ENCODE results near the gene RPP40.

GRCh38 chr6:5050009-5050408 lies 46.2 kb upstream of the RPP40 start:
- TF ChIP-seq EP300 (IDR thresholded peaks at IDR 0.05; ENCODE audit: low read length) (no peak), ZNF212 (CRISPR knock-in tag; IDR thresholded peaks at IDR 0.05) (no peak), TAF15 (IDR thresholded peaks at IDR 0.05; ENCODE audit: low read depth, low read length) (no peak), ZBTB11 (CRISPR knock-in tag; IDR thresholded peaks at IDR 0.05) (no peak), RBBP5 (IDR thresholded peaks at IDR 0.05; ENCODE audit: borderline replicate concordance, insufficient read depth, low read length, poor library complexity, severe bottlenecking) (no peak), ZBTB1 (CRISPR knock-in tag; IDR thresholded peaks at IDR 0.05; ENCODE audit: borderline replicate concordance, low read depth) (no peak), NCOA2 (IDR thresholded peaks at IDR 0.05; ENCODE audit: partially characterized antibody in 2 of 2) (no peak), UBTF (IDR thresholded peaks at IDR 0.05; ENCODE audit: borderline replicate concordance in 1 of 2, low read depth in 2 of 2, low read length in 2 of 2) (no peak)

Measured in K562 (cell line).